SK-N-SH treated with all-trans-retinoic acid at 6 μM for 48 hours (cell line): ENCODE data around the gene SPG21.

Experiments used
- BACH2 ChIP-seq: fragments of 250-450 bp; sonication (Bioruptor Pico); IDR thresholded peaks from 2 replicates; pipeline ENCODE4 v1.9.0; 2021; ENCODE audit warnings: mild to moderate bottlenecking, borderline replicate concordance
- CSRNP3 ChIP-seq: fragments of 250-450 bp; sonication (Bioruptor Pico); IDR thresholded peaks from 2 replicates; pipeline ENCODE4 v1.5.1; 2021; ENCODE audit warnings: mild to moderate bottlenecking, moderate library complexity
- ISL1 ChIP-seq: fragments of 250-450 bp; sonication (Bioruptor Pico); IDR thresholded peaks from 2 replicates; pipeline ENCODE4 v2.1.2; 2022; ENCODE audit warnings: mild to moderate bottlenecking, moderate library complexity
- OSR1 ChIP-seq: fragments of 250-450 bp; sonication (Bioruptor Pico); IDR thresholded peaks from 2 replicates; pipeline ENCODE4 v1.8.0; 2022; ENCODE audit warnings: moderate library complexity, mild to moderate bottlenecking, inconsistent platforms
- ZC3H10 ChIP-seq: fragments of 250-450 bp; sonication (Bioruptor Pico); IDR thresholded peaks from 2 replicates; pipeline ENCODE4 v1.5.1; 2021; ENCODE audit warnings: mild to moderate bottlenecking, moderate library complexity
- ZFP3 ChIP-seq: fragments of 250-450 bp; sonication (Bioruptor Pico); IDR thresholded peaks from 2 replicates; pipeline ENCODE4 v1.5.0; 2020; ENCODE audit warnings: mild to moderate bottlenecking, moderate library complexity
- ZFP30 ChIP-seq: fragments of 450-650 bp; formaldehyde crosslinking; IDR thresholded peaks from 2 replicates; pipeline ENCODE4 v1.5.0; 2022; ENCODE audit warnings: mild to moderate bottlenecking, moderate library complexity
- ZNF8 ChIP-seq: fragments of 450-650 bp; formaldehyde crosslinking; IDR thresholded peaks from 2 replicates; pipeline ENCODE4 v1.5.0; 2020; ENCODE audit warnings: mild to moderate bottlenecking, moderate library complexity
- TF ChIP-seq, protein P1 (sequence below): fragments of 250-450 bp; sonication (Bioruptor Pico); IDR thresholded peaks from 2 replicates; pipeline ENCODE4 v1.5.1; 2020; ENCODE audit warnings: low read depth, mild to moderate bottlenecking, moderate library complexity

DNA sequence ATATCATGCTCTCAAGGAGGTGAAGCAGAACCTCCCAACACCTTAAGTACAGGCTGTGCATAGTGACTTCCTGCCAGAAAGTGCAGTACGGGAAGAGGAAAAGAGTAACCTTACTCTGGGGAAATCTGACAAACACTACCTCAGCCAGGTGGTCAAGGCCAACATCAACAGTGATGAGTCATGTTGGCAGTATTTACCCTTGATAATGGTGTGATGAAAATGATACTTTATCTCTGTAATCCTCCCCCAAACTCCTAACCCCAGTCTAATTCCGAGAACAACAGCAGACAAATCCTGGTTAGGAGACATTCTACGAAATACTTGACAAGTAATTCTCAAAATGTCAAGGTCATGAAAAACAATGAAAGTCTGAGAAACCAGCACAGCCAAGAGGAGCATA is 51.5 kb downstream of the SPG21 start:
- TF ChIP-seq ZFP3 (CRISPR knock-in tag), result no peak
- no peak for TF ChIP-seq CSRNP3 (CRISPR knock-in tag)
- TF ChIP-seq ZC3H10 (CRISPR knock-in tag), result no peak
- TF ChIP-seq ISL1, result no peak
- TF ChIP-seq, protein P1, sequence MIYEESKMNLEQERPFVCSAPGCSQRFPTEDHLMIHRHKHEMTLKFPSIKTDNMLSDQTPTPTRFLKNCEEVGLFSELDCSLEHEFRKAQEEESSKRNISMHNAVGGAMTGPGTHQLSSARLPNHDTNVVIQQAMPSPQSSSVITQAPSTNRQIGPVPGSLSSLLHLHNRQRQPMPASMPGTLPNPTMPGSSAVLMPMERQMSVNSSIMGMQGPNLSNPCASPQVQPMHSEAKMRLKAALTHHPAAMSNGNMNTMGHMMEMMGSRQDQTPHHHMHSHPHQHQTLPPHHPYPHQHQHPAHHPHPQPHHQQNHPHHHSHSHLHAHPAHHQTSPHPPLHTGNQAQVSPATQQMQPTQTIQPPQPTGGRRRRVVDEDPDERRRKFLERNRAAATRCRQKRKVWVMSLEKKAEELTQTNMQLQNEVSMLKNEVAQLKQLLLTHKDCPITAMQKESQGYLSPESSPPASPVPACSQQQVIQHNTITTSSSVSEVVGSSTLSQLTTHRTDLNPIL, result no peak
- TF ChIP-seq ZNF8 (CRISPR knock-in tag), result no peak
- TF ChIP-seq OSR1 (CRISPR knock-in tag), result no peak
- TF ChIP-seq BACH2, result no peak
- no peak for TF ChIP-seq ZFP30 (CRISPR knock-in tag)
